ENCODE data around the gene PIP4K2A.

GRCh38 chr10:22658745-22659410 is 55.5 kb downstream of the PIP4K2A start:
- no peak for TF ChIP-seq CTCF (conservative IDR thresholded peaks at IDR 0.05; ENCODE audit: low read depth, low read length)
- no peak for TF ChIP-seq EZH2phosphoT487 (IDR thresholded peaks at IDR 0.05; ENCODE audit: borderline replicate concordance, low read length)

Data from PC-3 (cell line).